GM12875 (cell line): ENCODE data around the gene SLC25A52.
A peak's percentile ranks its signal among the peaks of the same experiment; 100 is the strongest.
"Not testable (repeated sequence)": the region's sequence is repeated elsewhere in the genome, so short reads cannot be mapped to it uniquely, and the experiment has no call there.

ENCODE experiments used
- H3K4me3 ChIP-seq: one replicate; pipeline ENCODE4 v1.5.1; 2011; ENCODE audit warnings: low read depth, low read length, control low read depth
- CTCF ChIP-seq: IDR thresholded peaks from 2 replicates; pipeline ENCODE4 v1.5.1; 2011; ENCODE audit warnings: low read depth, mild to moderate bottlenecking, control low read depth, inconsistent platforms, low read length, moderate library complexity, borderline replicate concordance; ENCODE audit not compliant: insufficient read depth

SLC25A52 gene

GRCh38 chr18:31773774-31774476, 13.2 kb upstream of the SLC25A52 start:
- H3K4me3 ChIP-seq = no peak overlapping the region
- no peak for TF ChIP-seq CTCF

- TF ChIP-seq CTCF = no peak
- H3K4me3 ChIP-seq = no peak overlapping the region
Measured at GRCh38 chr18:31772699-31773098, 12.0 kb upstream of the SLC25A52 start.

GRCh38 chr18:31750273-31750672, 10.4 kb downstream of the SLC25A52 start:
- no peak for TF ChIP-seq CTCF

GRCh38 chr18:31746396-31746795, 14.3 kb downstream of the SLC25A52 start:
- no peak overlapping the region for H3K4me3 ChIP-seq
- no peak for TF ChIP-seq CTCF

More at GRCh38 chr18:31750273-31750672, 10.4 kb downstream of the SLC25A52 start:
- H3K4me3 ChIP-seq = no peak overlapping the region

- no peak overlapping the region for H3K4me3 ChIP-seq
- TF ChIP-seq CTCF = no peak
Measured at GRCh38 chr18:31744321-31745067, 16.2 kb downstream of the SLC25A52 start.

GRCh38 chr18:31743600-31743999, 17.1 kb downstream of the SLC25A52 start:
- H3K4me3 ChIP-seq = not testable (repeated sequence)

- H3K4me3 ChIP-seq = no peak overlapping the region
- peak; percentile 62 for TF ChIP-seq CTCF
Measured at GRCh38 chr18:31741097-31741735, 19.5 kb downstream of the SLC25A52 start.
